Thyroid gland (tissue), 4 donors: ENCODE measurements around the gene PTCHD1.

Experiments used
- CTCF ChIP-seq, 6 experiments: fragments of 200-600 bp in 3 of 6; fragments of 450-650 bp in 3 of 6; sonication (generic) in 3 of 6; IDR thresholded peaks; one replicate each; pipeline ENCODE4 v1.5.1; 2016 to 2019; ENCODE audit warnings: antibody characterized with exemption in 6 of 6, mild to moderate bottlenecking in 2 of 6, inconsistent platforms in 1 of 6, moderate library complexity in 1 of 6
- POLR2A ChIP-seq, 2 donors: fragments of 450-650 bp; IDR thresholded peaks; one replicate each; pipeline ENCODE4 v1.6.1; 2017; ENCODE audit warnings: antibody characterized with exemption in 2 of 2, mild to moderate bottlenecking in 2 of 2, moderate library complexity in 1 of 2

DNA sequence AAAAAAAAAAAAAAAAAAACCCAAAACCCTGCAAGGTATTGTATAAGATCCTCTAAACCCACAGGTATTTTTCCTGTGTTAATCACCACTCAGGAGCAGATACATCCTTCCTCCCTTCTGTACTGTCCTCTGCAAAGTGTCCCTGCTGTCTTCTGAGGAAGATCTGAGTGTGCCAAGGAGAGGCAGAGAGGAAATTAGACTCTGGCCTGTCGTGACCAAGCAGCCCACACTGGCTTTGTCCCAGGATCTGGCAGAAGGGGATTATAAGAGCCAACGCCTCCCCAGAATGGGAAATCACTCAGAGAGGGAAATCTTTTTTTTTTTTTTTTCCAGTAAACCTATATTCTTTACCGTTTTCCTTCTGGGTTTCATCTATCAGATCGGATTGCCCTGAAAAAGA lies 39.6 kb downstream of the PTCHD1 start:
- no peak for TF ChIP-seq CTCF (IDR thresholded peaks at IDR 0.05)
- no peak for TF ChIP-seq POLR2A (IDR thresholded peaks at IDR 0.05)
